Measurements from ENCODE around the gene CTNNBL1.

- TF ChIP-seq CTCF (IDR thresholded peaks at IDR 0.05) (no peak), POLR2A (IDR thresholded peaks at IDR 0.05) (no peak)
Observed at GRCh38 chr20:37904845-37905373, 211.1 kb downstream of the CTNNBL1 start.
